Germinal center (tissue), 1 donor: ENCODE measurements around the gene INTS2.
A peak's percentile ranks its signal among the peaks of the same experiment; 100 is the strongest.
"Not testable (repeated sequence)": the region's sequence is repeated elsewhere in the genome, so short reads cannot be mapped to it uniquely, and the experiment has no call there.

Source experiments
- DNase-seq: peaks from one replicate; pipeline ENCODE4 v3.0.0; 2012; ENCODE audit warnings: mixed read lengths, low spot score

INTS2 gene

DNA sequence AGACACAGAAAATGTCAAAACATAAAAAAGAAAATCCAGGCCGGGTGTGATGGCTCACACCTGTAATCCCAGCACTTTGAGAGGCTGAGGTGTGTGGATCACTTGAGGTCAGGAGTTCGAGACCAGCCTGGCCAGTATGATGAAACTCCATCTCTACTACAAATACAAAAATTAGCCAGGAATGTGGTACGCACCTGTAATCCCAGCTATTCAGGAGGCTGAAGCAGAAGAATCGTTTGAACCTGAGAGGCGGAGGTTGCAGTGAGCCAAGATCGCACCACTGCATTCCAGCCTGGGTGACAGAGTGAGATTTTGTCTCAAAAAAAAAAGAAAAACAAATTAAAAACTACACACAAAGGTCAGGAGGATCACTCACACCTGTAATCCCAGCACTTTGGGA lies 40.0 kb downstream of the INTS2 start:
- not testable (repeated sequence) for DNase-seq

DNA sequence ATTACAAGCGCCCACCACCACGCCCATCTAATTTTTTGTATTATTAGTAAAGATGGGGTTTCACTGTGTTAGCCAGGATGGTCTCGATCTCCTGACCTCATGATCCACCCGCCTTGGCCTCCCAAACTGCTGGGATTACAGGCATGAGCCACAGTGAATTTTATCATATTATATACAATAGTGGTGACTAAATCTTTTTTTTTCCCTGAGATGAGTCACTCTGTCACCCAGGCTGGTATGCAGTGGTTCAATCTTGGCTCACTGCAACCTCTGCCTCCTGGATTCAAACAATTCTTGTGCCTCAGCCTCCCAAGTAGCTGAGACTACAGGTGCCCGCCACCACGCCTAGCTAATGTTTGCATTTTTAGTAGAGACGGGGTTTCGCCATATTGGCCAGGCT lies 41.9 kb downstream of the INTS2 start:
- not testable (repeated sequence) for DNase-seq

DNA sequence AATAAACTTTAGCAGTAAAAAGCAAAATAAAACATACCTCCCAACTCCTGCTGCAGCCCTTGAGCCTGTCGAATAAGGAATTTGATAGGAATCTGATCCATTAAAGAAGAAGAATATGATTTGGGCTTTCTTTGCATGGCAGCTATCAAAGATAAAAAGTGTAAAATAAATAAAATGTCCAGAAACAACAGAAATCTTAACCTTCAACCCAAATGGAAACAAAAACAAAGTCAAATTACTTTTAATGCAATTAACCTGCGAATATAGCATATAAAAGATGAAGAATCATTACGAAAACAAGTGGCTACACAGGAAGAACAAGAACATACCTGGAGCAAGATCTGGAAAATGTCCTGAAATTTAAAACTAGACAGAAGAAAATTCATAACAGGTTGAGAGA lies 42.9 kb downstream of the INTS2 start:
- no peak for DNase-seq

DNA sequence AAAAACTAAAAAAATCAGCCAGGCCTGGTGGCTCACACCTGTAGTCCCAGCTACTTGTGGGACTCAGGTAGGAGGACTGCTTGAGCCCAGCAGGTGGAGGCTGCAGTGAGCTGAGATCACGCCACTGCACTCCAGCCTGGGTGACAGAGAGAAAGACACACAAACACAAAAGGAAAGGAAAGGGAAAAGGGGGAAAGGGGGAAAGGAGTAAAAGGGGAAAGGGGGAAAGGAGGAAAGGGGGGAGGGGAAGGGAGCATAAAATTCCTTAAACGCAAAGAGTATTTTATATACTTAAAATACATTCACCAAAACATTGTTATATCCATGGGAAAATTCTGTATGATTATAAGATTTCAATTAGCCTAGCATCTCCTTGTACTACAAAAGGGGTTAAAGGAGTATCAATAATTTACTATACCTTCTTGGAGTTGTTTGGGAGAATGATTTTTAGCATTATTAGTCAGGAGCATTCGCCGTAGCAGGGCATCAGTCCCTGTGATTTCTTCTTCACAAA lies 47.1 kb downstream of the INTS2 start:
- no peak for DNase-seq

DNA sequence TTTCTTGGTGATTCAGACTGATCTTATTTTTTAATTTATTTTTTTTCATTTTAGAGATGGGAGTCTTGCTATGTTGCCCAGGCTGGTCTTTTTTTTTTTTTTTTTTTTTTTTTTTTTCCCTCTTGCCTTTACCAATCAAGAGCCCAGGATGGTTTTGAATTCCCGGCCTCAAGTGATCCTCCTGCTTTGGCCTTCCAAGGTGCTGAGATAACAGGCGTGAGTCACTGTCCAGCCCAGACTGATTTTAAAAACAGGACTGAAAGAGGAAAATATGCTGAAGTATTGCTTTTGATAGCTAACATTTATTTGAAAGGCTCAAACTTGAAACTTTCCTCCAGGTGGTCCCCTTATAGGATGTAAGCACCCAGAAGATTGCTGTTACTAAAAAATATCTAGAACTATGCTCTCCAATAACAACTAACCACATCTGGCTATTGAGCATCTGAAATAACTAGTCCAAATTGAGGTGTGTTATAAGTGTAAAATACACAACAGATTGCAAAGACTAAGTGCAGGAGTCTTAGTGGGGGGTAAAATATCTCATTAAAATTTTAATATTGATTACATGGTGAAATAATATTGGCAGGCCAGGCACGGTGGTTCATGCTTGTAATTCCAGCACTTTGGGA lies 48.7 kb downstream of the INTS2 start:
- DNase-seq: no peak

DNA sequence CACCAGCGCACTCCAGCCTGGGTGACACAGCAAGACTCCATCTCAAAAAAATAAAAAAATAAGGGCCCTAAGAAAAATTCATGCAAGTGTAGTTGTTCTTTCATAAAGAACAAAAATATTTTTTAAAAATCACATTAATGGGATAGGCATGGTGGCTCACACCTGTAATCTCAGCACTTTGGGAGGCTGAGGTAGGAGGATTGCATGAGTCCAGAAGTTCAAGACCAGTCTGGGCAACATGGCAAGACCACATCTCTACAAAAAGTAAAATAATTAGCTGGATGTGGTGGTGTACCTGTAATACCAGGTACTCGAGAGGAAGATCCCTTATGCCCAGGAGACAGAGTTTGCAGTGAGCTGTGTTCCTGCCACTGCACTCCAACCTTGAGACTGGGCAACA lies 49.3 kb downstream of the INTS2 start:
- DNase-seq: no peak

DNA sequence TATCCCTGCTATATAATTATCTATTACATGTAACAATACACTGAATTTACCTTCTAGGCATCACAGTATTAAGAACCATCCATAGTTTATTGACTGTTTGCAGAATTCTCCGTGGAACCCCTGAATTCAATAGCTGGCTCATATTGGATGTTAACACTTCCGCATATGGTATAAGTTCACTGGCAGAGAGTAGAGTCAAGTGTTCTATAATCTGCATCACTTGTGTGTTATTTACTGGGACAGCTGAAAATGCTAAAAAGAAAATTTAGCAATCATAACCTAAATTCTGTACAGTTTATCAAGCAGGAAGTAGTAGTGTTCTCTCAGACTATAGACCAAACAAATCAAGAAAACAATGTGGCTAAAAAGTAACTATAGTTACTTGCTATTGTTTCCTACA lies 49.9 kb downstream of the INTS2 start:
- DNase-seq: no peak

DNA sequence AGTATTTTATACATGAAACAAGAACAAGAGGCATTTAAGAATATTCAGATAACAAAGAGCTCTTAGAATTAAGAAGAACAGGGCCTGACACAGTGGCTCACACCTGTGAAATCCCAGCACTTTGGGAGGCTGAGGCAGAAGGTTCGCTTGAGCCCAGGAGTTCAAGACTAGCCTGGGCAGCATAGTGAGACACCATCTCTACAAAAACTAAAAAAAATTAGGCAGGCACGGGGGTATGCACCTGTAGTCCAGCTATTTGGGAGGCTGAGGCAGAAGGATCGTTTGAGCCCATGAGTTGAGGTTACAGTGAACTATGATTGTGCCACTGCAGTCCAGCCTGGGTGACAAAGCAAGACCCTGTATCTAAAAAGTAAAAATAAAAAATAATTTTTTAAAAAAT lies 52.0 kb downstream of the INTS2 start:
- DNase-seq: no peak

DNA sequence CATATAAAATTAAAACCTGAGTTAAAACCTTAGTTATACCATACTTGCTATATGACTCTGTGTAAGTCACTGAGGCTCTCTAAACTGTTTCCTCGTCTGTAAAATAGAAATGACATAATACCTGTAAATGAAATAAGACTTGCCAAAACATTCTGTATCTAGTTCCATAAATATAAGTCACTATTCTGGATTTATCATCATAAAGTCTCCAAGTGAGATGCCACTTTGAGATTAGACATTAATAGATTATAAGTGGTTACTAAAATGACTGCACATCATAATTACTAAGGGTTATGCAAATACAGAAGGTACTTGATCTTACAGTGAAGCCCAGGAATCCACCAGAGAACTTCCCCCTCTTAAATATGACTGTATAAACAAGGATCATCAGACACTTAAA lies 52.5 kb downstream of the INTS2 start:
- no peak for DNase-seq

DNA sequence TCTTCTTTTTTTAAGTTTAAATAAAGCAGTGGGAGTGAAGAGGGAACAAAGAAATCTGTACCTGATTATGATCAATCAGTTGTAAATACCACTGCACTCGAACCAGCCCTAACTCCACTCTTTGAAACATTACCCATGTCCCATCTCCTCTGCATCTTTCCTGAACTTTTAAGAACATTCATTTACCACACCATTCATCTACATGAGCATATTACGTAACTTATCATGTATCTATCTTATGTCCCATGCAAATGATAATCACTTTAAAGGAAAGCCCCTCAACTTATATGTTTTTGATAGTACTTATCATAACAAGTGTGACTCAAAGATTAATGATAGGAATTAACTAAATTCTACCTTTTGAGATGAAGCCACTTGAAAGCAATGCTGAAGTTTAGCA lies 53.7 kb downstream of the INTS2 start:
- no peak for DNase-seq

DNA sequence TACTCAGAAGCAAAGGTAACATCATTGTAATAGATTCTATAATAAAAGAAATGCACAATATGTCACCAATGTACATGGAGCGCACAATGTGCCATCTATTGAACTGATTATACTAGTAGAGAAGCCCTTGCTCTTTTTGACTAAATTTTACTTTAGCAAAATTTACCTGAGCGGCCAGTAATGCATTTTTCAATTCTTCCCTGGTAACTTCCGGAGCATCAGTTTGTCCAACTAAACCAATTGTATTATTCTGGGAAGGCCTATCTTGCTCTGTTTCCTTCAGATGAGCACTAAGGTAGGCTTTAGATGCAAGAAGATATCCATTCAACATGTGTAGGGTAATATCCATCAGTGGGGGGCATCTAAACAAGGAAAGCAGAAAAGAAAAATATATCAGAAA lies 55.7 kb downstream of the INTS2 start:
- no peak for DNase-seq

DNA sequence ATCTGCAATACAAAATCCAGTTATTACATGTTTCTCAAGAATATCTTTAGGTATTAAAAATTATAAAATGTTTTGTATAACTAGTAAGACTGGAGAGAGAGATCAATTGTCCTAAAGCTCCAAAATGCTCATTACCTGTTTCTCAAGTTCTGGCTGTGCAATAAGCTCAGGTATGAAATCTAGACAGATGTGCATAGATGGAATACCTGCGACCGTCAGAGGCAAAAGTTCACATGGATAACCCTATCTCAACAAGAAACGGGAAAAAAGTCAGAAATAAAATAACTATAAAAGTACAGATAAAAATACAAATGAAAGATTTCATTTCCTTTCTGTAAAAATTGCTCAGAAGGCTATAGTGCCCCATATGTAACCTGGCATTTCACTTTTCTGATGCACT lies 58.6 kb downstream of the INTS2 start:
- DNase-seq: no peak

DNA sequence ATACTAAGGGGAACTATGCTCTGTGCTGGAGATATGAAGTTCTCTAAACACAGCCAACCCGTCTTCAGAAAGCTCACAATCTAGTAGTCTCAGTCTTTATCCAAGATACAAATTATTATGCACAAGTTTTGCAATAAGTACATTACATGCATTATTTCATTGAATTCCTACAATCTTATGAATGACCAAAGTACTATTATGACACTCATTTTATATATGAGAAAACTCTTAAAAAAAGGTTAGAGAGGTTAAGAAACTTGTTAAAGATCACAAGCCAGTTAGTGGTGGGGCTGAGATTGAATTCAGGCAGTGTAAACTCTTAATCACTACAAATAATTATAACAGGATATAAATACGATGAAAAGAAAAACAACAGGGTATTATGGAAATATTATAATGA lies 59.7 kb downstream of the INTS2 start:
- no peak for DNase-seq

DNA sequence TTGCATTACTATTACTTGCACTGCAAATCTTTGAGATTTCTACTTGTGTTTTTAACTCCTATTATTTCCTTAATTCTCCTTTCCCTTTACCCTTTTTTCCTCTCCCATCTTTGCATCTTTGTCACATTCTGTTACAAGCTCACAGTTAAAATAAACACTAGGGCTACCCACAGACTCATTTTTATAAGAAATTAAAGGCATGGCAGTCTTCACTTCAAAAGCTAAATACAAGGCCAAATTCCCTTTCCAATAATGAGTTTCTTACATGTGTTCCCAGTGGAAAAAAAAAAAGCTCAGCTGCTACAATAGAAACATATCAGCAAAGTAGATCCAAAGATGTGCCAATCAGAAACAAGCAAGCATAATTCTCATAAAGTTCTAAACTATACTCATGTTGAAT lies 60.7 kb downstream of the INTS2 start:
- DNase-seq: no peak

DNA sequence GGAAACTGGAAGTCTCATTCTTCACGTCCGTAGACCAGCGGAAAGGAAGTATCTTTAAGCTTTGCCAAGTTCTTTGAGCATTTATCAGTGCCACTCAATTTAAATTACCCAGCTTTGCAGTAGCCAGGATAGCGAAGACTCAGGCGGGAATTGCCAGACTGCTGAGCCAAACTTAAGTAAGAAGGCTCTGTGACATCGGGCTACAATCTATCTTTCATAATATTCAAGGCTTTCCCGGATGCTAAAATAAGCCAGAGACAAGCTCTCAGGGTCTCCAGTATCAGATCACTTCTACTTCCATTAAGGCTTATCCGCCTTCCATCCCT lies 64.0 kb downstream of the INTS2 start:
- no peak for DNase-seq

DNA sequence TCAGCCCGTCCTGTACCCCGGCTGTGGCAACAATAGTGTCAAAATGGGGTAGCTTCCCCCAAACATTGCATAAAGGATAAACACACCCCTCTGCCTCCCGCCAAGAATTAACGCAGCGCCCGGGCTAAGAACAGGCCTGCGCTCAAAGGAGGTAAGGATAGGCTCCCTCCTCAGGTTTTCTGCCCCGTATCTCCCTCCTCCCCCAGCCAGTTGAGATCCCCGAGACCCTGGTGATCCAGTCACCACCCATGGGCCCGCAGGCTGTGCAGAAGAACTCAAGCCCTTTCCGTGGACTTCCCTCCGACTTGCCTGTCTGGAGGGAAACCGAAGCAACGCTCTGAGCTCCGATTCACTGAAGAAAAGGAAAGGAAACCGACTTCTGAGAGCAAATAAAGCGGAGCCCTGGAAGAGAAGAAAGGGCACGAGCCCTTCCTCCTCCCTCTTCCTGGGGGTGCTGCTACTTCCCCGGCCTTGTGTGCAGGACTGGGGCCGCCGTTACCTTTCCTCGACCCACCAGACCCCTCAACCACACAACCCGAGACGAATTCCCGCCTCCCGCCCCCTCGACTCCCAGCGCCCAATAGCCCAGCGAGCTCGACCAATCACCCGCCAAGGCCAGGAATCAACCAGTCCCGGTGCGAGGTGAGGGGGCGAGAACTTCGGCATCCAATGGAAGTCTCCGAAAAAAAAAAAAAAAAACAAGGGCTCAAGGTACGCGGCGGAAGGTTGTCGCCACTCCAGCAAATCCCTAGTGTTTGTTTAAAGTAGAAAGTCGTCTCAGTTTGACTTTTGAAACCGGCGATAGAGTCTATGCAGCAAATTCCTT lies 64.6 kb downstream of the INTS2 start, which contains the start of gene BRIP1:
BRIP1 (minus strand) TSS at position 554 of the 826 bp plus-strand sequence. CDS start 1,989 bp downstream, outside the sequence.
- peak; percentile 95 for DNase-seq

DNA sequence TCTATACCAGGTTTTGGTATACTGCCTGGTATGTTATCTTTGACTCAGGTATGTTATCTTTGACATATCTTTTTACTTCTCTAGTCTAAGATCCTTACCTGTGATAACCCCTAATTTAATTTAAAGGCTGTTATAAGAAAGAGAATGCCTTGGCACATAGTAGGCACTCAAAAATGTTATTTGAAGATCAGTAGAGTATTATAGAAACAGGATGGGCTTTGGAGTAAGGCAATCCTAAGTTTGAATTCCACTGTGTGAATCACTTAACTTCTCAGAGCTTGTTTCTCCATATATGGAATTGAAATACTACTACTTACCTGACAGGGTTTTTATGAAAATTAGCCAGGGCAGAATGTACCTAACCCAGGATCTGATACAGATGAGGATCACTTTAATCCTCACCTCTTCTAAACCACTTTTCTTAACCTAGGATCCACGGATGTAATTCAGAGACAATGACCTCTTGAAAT lies 65.6 kb downstream of the INTS2 start:
- no peak for DNase-seq

DNA sequence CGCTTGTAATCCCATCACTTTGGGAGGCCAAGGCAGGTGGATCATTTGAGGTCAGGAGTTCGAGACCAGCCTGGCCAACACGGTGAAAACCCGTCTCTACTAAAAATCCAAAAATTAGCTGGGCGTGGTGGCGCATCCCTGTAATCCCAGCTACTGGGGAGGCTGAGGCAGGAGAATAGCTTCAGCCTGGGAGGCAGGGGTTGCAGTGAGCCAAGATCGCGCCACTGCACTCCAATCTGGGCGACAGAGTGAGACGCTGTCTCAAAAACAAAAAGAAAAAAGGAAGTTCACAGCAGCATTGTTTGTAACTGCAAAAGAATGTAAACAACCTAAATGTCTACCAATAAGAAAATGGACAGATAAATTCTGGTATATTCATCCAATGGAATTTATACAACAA lies 67.4 kb downstream of the INTS2 start:
- not testable (repeated sequence) for DNase-seq

DNA sequence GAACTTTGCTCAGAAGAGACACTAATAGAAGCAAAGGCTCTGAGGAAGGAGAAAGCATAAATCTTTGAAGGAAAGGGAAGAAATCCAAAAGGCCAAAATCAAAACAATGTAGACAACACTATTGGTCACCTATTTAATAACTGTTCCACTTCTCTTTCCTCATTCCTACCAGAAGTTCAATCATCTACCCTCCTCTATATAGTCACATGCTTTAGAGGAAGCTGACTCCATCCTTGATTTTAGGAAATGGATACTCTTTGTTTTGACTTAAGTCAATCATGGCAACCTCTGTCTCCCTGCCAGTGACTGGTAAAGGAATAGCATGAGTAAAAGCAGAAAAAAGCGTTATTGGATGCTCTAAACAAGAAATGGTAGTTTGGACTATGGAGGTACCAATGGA lies 71.7 kb downstream of the INTS2 start:
- no peak for DNase-seq

DNA sequence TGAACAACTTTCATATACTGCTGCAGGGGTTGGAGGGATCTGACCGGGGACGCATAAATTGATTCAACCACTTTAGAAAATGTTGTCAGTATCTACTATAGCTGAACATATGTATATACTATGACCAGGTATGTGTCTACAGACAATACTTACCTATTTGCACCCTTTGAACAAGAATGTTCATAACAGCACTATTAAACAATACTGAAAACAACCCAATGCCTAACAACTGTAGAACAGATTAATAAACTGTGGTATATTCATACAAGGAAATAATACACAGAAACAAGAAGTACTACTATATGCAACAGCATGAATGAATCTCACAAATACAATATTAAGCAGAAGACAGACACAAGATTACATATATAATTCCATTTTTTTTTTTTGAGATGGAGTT lies 74.9 kb downstream of the INTS2 start:
- DNase-seq: no peak

DNA sequence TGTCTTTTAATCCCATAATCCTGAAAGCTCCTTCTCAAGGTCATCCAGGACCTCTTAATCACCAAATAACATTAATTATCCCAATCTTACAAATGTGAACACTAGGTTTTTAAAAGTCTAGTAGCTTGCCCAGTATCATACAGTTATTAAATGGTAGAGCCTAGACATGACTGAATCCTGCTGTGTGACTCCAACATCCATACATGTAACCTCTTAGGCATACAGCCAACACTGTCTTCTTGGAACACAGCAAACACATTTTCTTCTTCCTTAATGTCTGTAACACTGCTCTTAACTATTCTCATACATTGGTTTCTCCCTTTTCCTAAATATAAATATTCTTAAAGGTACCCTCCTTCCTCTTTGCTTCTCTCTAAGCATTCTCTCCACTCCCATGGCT lies 78.1 kb downstream of the INTS2 start:
- no peak for DNase-seq

DNA sequence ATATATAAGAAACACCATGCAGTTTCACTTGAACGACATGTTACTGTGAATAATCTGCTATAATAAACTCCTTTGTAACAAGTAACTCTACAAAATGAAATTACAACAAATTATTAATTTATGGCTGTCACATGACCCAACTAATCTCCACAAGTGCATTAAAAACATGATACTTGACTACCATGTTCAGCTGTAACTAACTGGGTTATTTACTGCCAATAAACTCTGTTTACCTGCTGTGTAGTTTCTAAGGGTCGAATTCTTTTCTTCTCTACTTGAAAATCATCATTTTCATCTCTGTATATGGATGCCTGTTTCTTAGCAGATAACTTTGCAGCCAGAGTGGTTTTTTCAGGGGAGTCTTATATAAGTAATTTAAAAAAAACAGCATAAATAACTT lies 78.9 kb downstream of the INTS2 start:
- DNase-seq: no peak

DNA sequence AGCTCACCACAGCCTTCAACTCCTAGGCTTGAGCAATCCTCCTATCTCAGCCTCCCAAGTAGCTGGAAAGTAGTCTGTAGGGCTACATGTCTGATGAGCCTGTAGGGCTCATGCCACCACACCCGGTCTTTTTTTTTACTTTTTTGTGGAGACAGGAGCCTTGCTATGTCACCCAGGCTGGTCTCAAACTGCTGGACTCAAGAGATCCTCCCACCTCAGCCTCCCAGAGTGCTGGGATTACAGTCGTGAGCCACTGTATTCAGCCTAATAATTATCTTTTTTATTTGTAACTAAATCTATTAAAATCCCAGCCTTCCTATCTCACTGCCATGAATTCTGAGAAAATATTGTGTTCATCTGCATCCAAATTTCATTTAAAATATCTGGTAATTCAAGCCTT lies 79.5 kb downstream of the INTS2 start:
- DNase-seq: no peak

DNA sequence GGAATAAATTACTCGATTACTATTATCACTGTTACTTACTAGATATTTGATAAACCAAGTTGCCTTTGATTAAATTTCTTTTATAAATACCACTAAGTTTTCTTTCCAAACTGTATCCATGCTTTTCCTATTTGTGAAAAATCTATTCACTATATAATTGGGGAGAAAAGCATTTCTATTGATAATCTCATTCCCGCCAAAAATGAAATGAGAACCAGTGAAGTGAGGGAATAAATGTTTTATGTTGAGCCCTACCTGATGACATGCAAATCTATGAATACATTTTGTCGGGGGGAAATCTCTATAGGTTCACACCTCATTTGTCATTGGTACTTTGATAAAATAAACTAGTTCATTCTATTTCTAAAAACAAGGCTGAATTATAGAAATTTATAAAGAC lies 80.1 kb downstream of the INTS2 start:
- no peak for DNase-seq
